T-helper 1 cell treated with Interleukin-12 subunit alpha and Interleukin-12 subunit beta and Interleukin-4 antibody, amounts not matched to agents 30 μg/mL and 1 μg/mL, for 36 hours (primary cell): Measurements from ENCODE around the gene GPR39.

Source experiments
- H3K27ac Mint-ChIP-seq: one replicate; pipeline ENCODE4 v1.8.0; 2021; ENCODE audit warnings: mild to moderate bottlenecking, mixed read lengths
- H3K27me3 Mint-ChIP-seq: one replicate; pipeline ENCODE4 v1.8.0; 2021; ENCODE audit warnings: low read depth, mixed read lengths
- H3K36me3 Mint-ChIP-seq: one replicate; pipeline ENCODE4 v1.8.0; 2021; ENCODE audit warnings: low read depth, mixed read lengths
- H3K4me1 Mint-ChIP-seq: one replicate; pipeline ENCODE4 v1.8.0; 2021; ENCODE audit warnings: low read depth, mixed read lengths
- H3K4me3 Mint-ChIP-seq: one replicate; pipeline ENCODE4 v1.8.0; 2021; ENCODE audit warnings: mild to moderate bottlenecking, moderate library complexity, mixed read lengths
- H3K9me3 Mint-ChIP-seq: one replicate; pipeline ENCODE4 v1.8.0; 2021; ENCODE audit warnings: mixed read lengths

GPR39 gene

DNA sequence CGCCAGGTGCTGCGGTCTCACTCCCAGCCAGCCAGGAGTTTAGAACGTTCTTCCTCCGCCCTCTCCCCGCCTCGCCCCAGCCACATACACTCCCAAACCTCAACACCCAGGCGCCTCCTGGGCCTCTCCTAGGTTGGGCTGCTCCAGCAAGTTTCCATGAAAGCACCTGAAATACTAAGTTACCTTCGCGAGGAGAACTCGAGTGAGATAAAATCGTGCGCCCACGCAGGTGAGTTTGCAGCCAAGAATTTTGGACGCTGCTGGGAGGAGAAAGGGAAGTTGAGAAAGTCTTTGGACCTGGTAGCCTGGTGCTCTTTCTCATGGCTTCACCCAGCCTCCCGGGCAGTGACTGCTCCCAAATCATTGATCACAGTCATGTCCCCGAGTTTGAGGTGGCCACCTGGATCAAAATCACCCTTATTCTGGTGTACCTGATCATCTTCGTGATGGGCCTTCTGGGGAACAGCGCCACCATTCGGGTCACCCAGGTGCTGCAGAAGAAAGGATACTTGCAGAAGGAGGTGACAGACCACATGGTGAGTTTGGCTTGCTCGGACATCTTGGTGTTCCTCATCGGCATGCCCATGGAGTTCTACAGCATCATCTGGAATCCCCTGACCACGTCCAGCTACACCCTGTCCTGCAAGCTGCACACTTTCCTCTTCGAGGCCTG lies at the start of gene GPR39:
GPR39 (plus strand) TSS at position 83 of the 673 bp plus-strand sequence.
- no peaks in the 10 kb centered on the region for H3K4me1 Mint-ChIP-seq
- no peak within 1 kb of the TSS for H3K4me3 Mint-ChIP-seq
- H3K9me3 Mint-ChIP-seq = no peaks in the 10 kb centered on the region
- H3K27ac Mint-ChIP-seq = no peak within 1 kb of the TSS
- H3K36me3 Mint-ChIP-seq = no peaks in the 10 kb centered on the region
- H3K27me3 Mint-ChIP-seq = peaks cover 5% of the 10 kb centered on the region

DNA sequence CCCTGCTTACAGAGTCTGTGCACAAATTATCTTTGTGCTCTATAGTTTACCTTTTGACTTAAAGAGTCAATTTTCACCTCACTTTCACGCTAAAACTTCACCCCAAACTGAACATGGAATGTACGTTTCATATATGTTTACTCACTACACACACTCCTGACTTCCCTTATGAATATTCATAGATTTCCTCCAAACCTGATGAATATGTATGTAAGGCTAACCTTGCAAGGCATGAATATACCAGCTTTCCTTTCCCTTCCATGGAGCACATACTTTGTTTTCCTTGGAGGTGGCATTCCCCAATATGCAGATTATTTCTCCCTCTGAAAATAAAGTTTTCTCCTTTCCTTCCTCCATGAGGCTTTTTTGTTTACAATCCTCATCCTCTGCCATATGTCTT lies 48.4 kb upstream of the GPR39 start:
- Mint-ChIP-seq H3K27me3 (no peaks in the 10 kb centered on the region), H3K27ac (no peak overlapping the region), H3K9me3 (peaks cover 16% of the 10 kb centered on the region), H3K36me3 (no peaks in the 10 kb centered on the region), H3K4me1 (no peaks in the 10 kb centered on the region), H3K4me3 (no peak overlapping the region)

DNA sequence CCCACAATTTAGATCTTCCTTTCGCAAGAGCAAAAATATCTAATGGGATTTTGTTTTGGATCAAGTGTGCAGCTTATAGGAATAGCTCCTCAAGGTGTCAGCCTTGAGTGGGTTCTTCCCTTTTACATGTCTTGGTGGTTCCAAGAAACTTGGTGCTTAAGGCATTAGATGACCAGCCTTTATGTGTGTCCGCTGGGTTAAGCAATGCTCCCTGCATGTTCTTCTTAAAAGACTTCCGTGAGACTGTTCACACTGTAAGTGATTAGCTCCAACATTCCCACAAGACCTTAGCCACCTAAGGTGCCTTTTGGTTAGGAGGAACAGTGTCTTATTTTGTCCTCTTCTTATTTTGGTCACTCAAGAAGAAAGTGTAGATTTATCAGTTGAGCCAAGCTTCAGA lies 44.3 kb upstream of the GPR39 start:
- H3K4me1 Mint-ChIP-seq = no peaks in the 10 kb centered on the region
- H3K4me3 Mint-ChIP-seq = no peak overlapping the region
- no peaks in the 10 kb centered on the region for H3K27me3 Mint-ChIP-seq
- no peaks in the 10 kb centered on the region for H3K9me3 Mint-ChIP-seq
- H3K36me3 Mint-ChIP-seq = no peaks in the 10 kb centered on the region
- H3K27ac Mint-ChIP-seq = no peak overlapping the region

DNA sequence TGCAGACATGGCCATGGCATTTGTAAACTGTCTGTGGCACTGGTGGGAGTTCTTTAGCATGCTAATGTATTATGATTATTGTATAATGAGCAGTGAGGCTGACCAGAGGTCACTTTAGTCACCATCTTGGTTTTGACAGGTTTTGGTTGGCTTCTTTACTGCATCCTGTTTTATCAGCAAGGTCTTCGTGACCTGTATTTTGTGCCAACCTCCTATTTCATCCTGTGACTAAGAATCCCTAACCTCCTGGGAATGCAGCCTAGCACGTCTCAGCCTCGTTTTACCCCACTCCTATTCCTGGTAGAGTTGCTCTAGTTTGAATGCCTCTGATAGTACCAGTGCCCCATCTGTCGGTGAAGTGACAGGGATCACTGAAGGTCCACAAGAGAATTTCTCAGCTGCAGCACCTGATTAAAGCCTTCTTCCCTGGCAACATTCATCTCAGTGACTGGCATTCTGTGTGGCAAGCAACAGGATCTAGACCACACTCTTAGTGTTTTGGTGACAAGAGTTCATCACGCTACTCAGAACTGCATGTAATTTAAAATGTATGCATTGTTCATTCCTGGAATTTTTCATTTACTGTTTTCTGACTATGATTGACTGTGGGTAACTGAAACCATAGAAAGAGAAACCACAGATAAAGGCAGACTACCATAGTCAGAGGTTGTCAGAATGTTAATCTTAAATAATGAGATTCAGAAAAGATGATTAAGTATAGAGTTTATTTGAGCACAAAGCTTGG lies 43.0 kb upstream of the GPR39 start:
- H3K4me1 Mint-ChIP-seq = no peaks in the 10 kb centered on the region
- H3K27ac Mint-ChIP-seq = no peak overlapping the region
- no peaks in the 10 kb centered on the region for H3K9me3 Mint-ChIP-seq
- no peaks in the 10 kb centered on the region for H3K27me3 Mint-ChIP-seq
- H3K36me3 Mint-ChIP-seq = no peaks in the 10 kb centered on the region
- H3K4me3 Mint-ChIP-seq = no peak overlapping the region

DNA sequence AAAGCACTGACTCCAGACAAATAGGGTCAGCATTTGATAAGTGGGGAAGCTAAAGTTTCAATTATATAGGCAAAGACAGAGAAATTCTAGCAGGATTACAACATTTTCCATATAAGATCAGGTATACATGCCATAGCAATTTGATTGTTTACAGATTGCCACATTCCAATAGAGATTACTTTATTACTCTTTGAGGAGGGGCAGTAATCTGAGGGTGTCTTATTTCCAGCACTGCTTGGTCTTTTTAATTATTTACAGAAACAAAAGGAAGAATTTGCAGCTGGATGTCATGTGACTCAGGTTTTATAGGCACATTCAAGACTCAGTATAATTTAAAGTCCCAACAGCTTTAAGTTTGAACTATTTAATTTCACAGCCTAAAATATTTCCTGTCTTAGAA lies 42.5 kb upstream of the GPR39 start:
- Mint-ChIP-seq H3K9me3 (no peaks in the 10 kb centered on the region), H3K36me3 (no peaks in the 10 kb centered on the region), H3K27ac (no peak overlapping the region), H3K4me3 (no peak overlapping the region), H3K4me1 (no peaks in the 10 kb centered on the region), H3K27me3 (no peaks in the 10 kb centered on the region)

DNA sequence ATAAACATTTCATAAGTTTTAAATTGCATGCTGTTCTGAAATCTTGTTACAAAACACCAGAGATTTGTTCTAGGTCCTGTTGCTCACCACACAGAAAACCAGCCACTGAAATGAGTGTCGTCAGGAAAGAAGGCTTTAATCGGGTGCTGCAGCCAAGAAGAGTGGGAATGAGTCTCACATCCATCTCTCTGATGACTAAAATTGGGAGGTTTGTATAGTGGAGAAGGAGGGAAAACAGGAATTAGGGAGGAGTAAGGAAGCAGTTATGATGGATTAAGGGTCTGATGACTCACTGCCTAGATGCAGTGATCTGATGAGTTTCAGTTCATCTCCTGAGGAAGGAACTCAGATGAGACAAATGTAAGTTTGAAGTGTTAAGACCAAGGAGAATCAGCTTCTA lies 42.1 kb upstream of the GPR39 start:
- H3K36me3 Mint-ChIP-seq = no peaks in the 10 kb centered on the region

DNA sequence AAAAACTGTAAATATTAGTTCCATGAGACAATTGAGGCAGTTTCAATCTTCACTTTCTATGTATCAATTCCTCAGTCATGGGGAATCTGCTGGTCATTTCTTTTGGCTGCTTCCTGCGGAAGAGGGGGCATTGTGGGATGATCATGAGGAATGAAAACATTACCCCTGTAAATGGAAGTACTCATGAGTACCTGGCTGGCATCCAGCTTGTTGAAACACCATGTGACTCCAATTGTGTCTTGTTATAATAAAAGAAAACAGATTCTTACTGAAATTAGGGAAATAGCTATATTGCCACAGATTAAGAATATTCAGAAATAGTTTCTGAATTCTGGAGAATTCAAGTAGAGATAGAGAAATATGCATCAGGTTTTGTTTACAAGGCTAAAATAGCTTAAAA lies 41.6 kb upstream of the GPR39 start:
- Mint-ChIP-seq H3K27me3 (no peaks in the 10 kb centered on the region), H3K9me3 (no peaks in the 10 kb centered on the region), H3K36me3 (no peaks in the 10 kb centered on the region), H3K4me1 (no peaks in the 10 kb centered on the region), H3K4me3 (no peak overlapping the region), H3K27ac (no peak overlapping the region)

More for the DNA sequence above, 42.1 kb upstream of the GPR39 start:
- Mint-ChIP-seq H3K27ac (no peak overlapping the region), H3K4me3 (no peak overlapping the region), H3K4me1 (no peaks in the 10 kb centered on the region), H3K27me3 (no peaks in the 10 kb centered on the region), H3K9me3 (no peaks in the 10 kb centered on the region)

DNA sequence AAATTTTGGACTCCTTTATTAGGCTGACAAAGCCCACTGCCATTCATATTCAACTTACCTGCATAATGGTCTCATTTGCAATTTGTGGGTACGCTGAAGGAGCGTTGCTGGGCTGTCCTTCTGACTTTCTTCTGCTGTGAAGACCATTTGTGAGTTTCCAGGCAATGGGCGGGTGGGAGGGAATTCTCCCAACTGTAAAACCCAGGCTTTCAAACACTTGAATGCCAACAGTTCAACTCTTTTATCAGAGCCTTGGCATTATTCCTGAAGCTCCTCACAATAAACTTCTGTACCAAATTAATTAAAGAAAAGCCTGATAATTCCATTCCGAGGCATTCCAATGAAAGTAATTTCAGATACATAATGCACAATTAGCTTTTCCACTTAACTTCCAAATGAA lies 35.2 kb upstream of the GPR39 start:
- Mint-ChIP-seq H3K36me3 (no peaks in the 10 kb centered on the region), H3K4me3 (no peak overlapping the region), H3K9me3 (peaks cover 6% of the 10 kb centered on the region), H3K27me3 (no peaks in the 10 kb centered on the region), H3K27ac (no peak overlapping the region), H3K4me1 (no peaks in the 10 kb centered on the region)

DNA sequence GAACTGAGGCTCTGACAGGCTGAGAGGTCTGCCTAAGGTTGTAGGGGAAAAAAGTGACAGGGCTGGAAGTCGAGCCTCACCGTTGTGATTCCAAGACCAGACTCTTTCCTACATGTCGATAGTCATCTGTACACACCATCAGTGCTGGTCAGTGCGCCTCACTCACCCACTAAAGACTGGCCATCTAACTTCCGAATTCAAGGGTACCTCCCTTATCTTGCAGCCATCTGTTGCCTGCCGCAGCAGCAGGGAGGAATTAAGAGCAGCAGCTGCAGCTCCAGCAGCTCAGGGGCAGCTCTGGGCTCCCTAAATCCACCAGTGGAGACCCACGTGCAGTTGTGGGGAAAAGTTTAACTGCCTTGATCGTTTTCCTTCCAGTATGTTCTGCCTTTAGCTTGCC lies 32.6 kb upstream of the GPR39 start:
- no peak overlapping the region for H3K27ac Mint-ChIP-seq
- no peaks in the 10 kb centered on the region for H3K36me3 Mint-ChIP-seq
- no peak overlapping the region for H3K4me3 Mint-ChIP-seq
- H3K27me3 Mint-ChIP-seq = no peaks in the 10 kb centered on the region
- H3K4me1 Mint-ChIP-seq = no peaks in the 10 kb centered on the region
- peaks cover 6% of the 10 kb centered on the region for H3K9me3 Mint-ChIP-seq

DNA sequence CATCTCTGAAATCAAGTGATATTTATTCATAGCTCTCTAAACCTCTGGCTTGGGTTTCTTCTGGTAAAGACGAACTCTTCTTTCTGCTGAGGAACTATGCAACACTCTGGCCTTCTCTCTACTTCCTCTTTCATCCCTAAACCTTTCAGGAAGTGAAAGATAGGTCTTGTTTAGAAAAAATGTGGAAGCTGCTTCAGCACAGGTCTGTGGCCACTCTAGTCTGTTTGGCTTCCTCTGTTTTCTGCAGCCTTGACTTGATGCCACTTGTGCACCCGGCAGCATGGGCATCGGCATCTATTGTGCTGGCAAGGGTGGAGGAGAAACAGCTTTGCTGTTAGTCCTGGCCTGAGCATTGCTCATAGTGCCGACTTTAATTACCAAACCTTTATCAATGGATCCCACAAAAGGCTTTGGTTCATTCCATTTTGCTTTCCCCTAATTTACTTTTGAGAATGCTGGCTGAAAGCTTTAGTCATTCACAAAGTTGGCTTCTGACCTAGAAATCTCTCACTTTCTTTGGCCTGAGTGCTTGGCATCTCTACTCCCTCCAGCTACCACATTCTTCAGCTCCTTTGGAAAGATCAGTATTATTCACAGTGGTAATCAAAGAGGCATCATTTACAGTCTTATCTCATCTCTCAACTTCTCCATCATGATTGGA lies 32.0 kb upstream of the GPR39 start:
- H3K27me3 Mint-ChIP-seq = no peaks in the 10 kb centered on the region
- no peak overlapping the region for H3K4me3 Mint-ChIP-seq
- H3K9me3 Mint-ChIP-seq = peaks cover 6% of the 10 kb centered on the region
- H3K27ac Mint-ChIP-seq = no peak overlapping the region
- no peaks in the 10 kb centered on the region for H3K4me1 Mint-ChIP-seq
- no peaks in the 10 kb centered on the region for H3K36me3 Mint-ChIP-seq

DNA sequence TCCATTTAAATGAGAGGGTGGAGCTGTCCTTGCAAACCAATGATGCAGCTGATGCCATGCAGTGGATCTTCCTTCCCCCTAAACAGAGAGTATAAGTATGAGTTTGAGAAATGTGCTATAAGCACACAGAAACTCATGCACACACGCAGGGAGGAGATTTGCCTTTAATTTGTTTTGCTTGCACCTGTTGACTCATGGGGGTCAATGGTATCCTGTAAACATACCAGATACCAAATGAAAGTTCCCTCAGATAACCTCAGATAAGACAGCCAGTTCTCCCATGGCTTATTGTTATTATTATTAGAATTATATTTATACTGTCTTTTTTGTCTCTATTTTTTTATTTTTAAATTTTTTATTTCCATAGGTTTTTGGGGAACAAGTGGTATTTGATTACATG lies 29.5 kb upstream of the GPR39 start:
- no peaks in the 10 kb centered on the region for H3K4me1 Mint-ChIP-seq
- H3K27ac Mint-ChIP-seq = no peak overlapping the region
- no peaks in the 10 kb centered on the region for H3K9me3 Mint-ChIP-seq
- no peaks in the 10 kb centered on the region for H3K27me3 Mint-ChIP-seq
- no peaks in the 10 kb centered on the region for H3K36me3 Mint-ChIP-seq
- H3K4me3 Mint-ChIP-seq = no peak overlapping the region

DNA sequence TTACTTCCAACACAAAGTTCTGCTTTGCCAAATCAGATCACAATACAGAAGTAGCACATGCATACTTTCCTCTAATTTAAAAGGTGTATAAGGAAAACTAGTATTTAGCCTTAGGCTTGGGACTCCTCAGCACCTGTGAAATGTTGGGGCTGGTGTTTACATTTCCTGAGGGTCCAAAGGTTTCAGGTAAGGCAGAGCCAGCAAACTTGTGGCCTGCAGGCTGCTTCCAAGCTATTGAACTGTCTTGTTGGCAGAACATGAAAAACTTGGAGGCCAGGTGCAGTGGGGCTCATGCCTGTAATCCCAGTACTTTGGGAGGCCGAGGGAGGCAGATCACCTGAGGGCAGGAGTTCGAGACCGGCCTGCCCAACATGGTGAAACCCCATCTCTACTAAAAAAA lies 26.5 kb upstream of the GPR39 start:
- Mint-ChIP-seq H3K27ac (no peak overlapping the region), H3K36me3 (no peaks in the 10 kb centered on the region), H3K9me3 (peaks cover 4% of the 10 kb centered on the region), H3K27me3 (no peaks in the 10 kb centered on the region), H3K4me1 (no peaks in the 10 kb centered on the region), H3K4me3 (no peak overlapping the region)

DNA sequence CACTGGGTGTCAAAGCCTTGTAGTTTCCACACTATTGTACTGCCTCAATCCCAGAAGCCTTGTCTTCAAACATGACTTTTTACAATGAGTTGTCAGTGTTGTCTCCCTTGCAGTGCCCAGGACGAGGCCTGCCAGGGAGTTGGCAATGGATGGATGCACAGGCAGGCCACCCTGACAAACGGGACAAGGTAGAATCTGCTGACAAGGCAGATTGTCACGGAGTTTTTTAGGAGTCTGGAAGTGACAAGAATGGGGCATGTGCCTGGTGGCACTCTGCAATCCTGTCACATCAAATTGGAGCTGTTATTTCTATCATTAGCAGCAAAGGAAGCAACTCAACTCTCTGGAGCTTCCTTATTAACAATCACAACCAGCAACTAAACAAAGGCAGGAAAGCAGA lies 25.2 kb upstream of the GPR39 start:
- no peaks in the 10 kb centered on the region for H3K27me3 Mint-ChIP-seq
- H3K4me3 Mint-ChIP-seq = no peak overlapping the region
- H3K36me3 Mint-ChIP-seq = no peaks in the 10 kb centered on the region
- no peak overlapping the region for H3K27ac Mint-ChIP-seq
- no peaks in the 10 kb centered on the region for H3K4me1 Mint-ChIP-seq
- peaks cover 8% of the 10 kb centered on the region for H3K9me3 Mint-ChIP-seq

DNA sequence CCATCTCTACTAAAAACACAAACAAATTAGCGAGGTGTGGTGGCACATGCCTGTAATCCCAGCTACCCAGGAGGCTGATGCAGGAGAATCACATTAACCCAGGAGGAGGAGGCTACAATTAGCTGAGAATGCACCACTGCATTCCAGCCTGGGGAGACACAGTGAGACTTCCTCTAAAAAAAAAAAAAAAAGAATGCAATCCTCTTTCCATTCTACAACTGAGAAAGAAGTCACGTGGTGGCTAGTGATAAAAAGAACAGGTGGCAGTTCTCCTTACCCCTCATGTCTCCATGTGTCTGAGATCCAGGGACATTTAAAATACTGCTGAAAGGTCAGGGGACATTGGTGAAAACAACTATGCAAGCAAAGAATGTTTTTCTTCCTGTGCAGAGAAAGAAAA lies 24.4 kb upstream of the GPR39 start:
- H3K9me3 Mint-ChIP-seq = peaks cover 8% of the 10 kb centered on the region
- H3K4me1 Mint-ChIP-seq = no peaks in the 10 kb centered on the region
- H3K36me3 Mint-ChIP-seq = no peaks in the 10 kb centered on the region
- H3K27ac Mint-ChIP-seq = no peak overlapping the region
- H3K4me3 Mint-ChIP-seq = no peak overlapping the region
- no peaks in the 10 kb centered on the region for H3K27me3 Mint-ChIP-seq

DNA sequence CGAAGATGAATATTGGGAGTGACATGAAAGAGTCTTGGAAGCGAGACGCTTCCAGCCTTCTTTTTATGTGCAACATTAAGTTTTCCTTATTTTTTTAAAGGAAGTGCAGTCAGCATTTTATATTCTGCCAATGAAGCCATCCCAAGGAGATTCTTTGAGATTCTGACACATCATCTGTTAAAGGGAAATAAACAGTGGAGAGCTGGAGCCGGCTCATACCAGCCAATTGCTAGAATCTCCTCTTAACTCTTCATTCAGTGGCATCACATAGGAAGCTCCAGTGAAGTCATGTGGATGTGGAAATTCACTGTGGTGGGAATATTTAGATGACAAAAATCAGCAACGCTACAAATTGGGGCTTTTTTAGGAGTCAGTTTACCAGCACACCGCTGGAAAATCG lies 23.7 kb upstream of the GPR39 start:
- no peak overlapping the region for H3K27ac Mint-ChIP-seq
- no peaks in the 10 kb centered on the region for H3K36me3 Mint-ChIP-seq
- no peak overlapping the region for H3K4me3 Mint-ChIP-seq
- no peaks in the 10 kb centered on the region for H3K4me1 Mint-ChIP-seq
- no peaks in the 10 kb centered on the region for H3K27me3 Mint-ChIP-seq
- H3K9me3 Mint-ChIP-seq = peaks cover 8% of the 10 kb centered on the region
